Endothelial cell of umbilical vein (primary cell): ENCODE measurements around the gene MAP4K2. TPM values are rescaled to one million over a fixed set of nuclear protein-coding genes. Genes with fewer than 3 reads are reported as not detected.
A peak's percentile ranks its signal among the peaks of the same experiment; 100 is the strongest.

Experiments
- BruUV-seq: library from RNA; stranded (reverse); fragments of 400-500 nt; replicated peaks from 2 replicates; lab custom pipeline; 2021; lab: Mats Ljungman, UMichigan
- CTCF ChIA-PET: fragments of 300-600, 350-600 bp; sonication (Branson Sonifier 250); formaldehyde crosslinking; loops from one replicate; lab custom pipeline; 2021; ENCODE audit warnings: antibody characterized with exemption, inconsistent platforms; lab: Charles Lee
- POLR2A ChIA-PET: fragments of 300-600, 350-600 bp; sonication (Branson Sonifier 250); formaldehyde crosslinking; loops from one replicate; lab custom pipeline; 2021; ENCODE audit warnings: antibody characterized with exemption, inconsistent platforms; lab: Charles Lee
- DNase-seq: peaks from one replicate; pipeline ENCODE4 v3.0.0-alpha.2; 2011; ENCODE audit warnings: low read depth, low spot score
- FAIRE-seq: peaks from 2 replicates; lab custom pipeline; 2011; peaks lifted over from hg19 to GRCh38; lab: Jason Lieb, UNC
- H2AFZ ChIP-seq: 2 replicates; pipeline ENCODE4 v1.6.0; 2012; ENCODE audit warnings: low read depth, low read length, control low read depth, inconsistent platforms
- H3K27ac ChIP-seq: 2 replicates; pipeline ENCODE4 v1.5.1; 2011; ENCODE audit warnings: low read depth, mild to moderate bottlenecking, control low read depth, low read length, moderate library complexity; ENCODE audit not compliant: insufficient read depth
- H3K27me3 ChIP-seq, 2 experiments: 2 replicates each; pipeline versions ENCODE4 v1.6.0 to v1.6.1; 2011; ENCODE audit warnings: low read length in 2 of 2, mixed read lengths in 1 of 2; ENCODE audit not compliant: control insufficient read depth in 2 of 2, insufficient read depth in 2 of 2
- H3K36me3 ChIP-seq, 2 experiments: 2 replicates in 1 of 2; 3 replicates in 1 of 2; pipeline ENCODE4 v1.5.1; 2011; ENCODE audit warnings: low read length in 2 of 2, mild to moderate bottlenecking in 1 of 2, moderate library complexity in 1 of 2; ENCODE audit not compliant: control insufficient read depth in 2 of 2, insufficient read depth in 2 of 2; ENCODE audit errors: extremely low read depth in 1 of 2
- H3K4me1 ChIP-seq: 3 replicates; pipeline ENCODE4 v1.5.1; 2011; ENCODE audit warnings: mild to moderate bottlenecking, low read length; ENCODE audit not compliant: control insufficient read depth, insufficient read depth; ENCODE audit errors: extremely low read depth
- H3K4me2 ChIP-seq: 2 replicates; pipeline ENCODE4 v1.6.1; 2011; ENCODE audit warnings: low read length, control low read depth, mixed read lengths; ENCODE audit not compliant: insufficient read depth
- H3K4me3 ChIP-seq, 3 experiments: fragments of 200-600 bp in 1 of 3; sonication (generic), shearing (Covaris generic) in 1 of 3; replicated peaks in 1 of 3; 2 replicates each; pipeline ENCODE4 v1.5.1; 2011 to 2016; ENCODE audit warnings: control low read depth in 3 of 3, low read length in 3 of 3, mild to moderate bottlenecking in 2 of 3, inconsistent platforms in 1 of 3, low read depth in 1 of 3, moderate library complexity in 1 of 3; ENCODE audit not compliant: insufficient read depth in 1 of 3
- H3K79me2 ChIP-seq: 2 replicates; pipeline ENCODE4 v1.6.0; 2012; ENCODE audit warnings: low read length, inconsistent platforms; ENCODE audit not compliant: control insufficient read depth, insufficient read depth
- H3K9ac ChIP-seq: replicated peaks from 2 replicates; pipeline ENCODE3; 2011; ENCODE audit warnings: low read length, control low read depth; ENCODE audit not compliant: insufficient read depth; ENCODE audit errors: extremely low read depth
- H3K9me1 ChIP-seq: replicated peaks from 3 replicates; pipeline ENCODE4 v1.6.0; 2011; ENCODE audit warnings: mild to moderate bottlenecking, low read length; ENCODE audit not compliant: control insufficient read depth, insufficient read depth; ENCODE audit errors: extremely low read depth
- H3K9me3 ChIP-seq: replicated peaks from 2 replicates; pipeline ENCODE4 v1.5.1; 2012; ENCODE audit warnings: low read length, inconsistent platforms; ENCODE audit not compliant: control insufficient read depth, insufficient read depth
- H4K20me1 ChIP-seq: replicated peaks from 2 replicates; pipeline ENCODE3; 2011; ENCODE audit warnings: mild to moderate bottlenecking, low read length; ENCODE audit not compliant: control insufficient read depth, insufficient read depth; ENCODE audit errors: extremely low read depth
- CTCF ChIP-seq, 2 donors: IDR thresholded peaks; 1 replicate in 1 of 2; 2 replicates in 1 of 2; pipeline ENCODE4 v1.5.1; 2011; ENCODE audit warnings: low read length in 2 of 2, mild to moderate bottlenecking in 2 of 2, moderate library complexity in 2 of 2, control low read depth in 1 of 2, inconsistent platforms in 1 of 2, low read depth in 1 of 2; ENCODE audit not compliant: insufficient read depth in 1 of 2; ENCODE audit errors: extremely low read depth in 1 of 2
- EZH2 ChIP-seq: IDR thresholded peaks from 2 replicates; pipeline ENCODE4 v1.6.1; 2012; ENCODE audit warnings: borderline replicate concordance, low read depth, mild to moderate bottlenecking, moderate library complexity, low read length, inconsistent platforms; ENCODE audit not compliant: severe bottlenecking
- FOS ChIP-seq: IDR thresholded peaks from 2 replicates; pipeline ENCODE4 v1.6.1; 2011; ENCODE audit warnings: mild to moderate bottlenecking, low read length, moderate library complexity, borderline replicate concordance; ENCODE audit not compliant: insufficient read depth
- GATA2 ChIP-seq: IDR thresholded peaks from 2 replicates; pipeline ENCODE4 v1.7.0; 2011; ENCODE audit warnings: low read depth, mild to moderate bottlenecking, moderate library complexity, mixed read lengths, low read length; ENCODE audit not compliant: insufficient read length, insufficient read depth
- JUN ChIP-seq: IDR thresholded peaks from 2 replicates; pipeline ENCODE4 v1.6.1; 2011; ENCODE audit warnings: borderline replicate concordance, low read depth; ENCODE audit not compliant: insufficient read length, insufficient read depth
- MAX ChIP-seq: IDR thresholded peaks from 2 replicates; pipeline ENCODE4 v1.6.1; 2011; ENCODE audit not compliant: insufficient read depth, insufficient read length
- MYC ChIP-seq: IDR thresholded peaks from one replicate; pipeline ENCODE4 v1.6.1; 2011; ENCODE audit warnings: mild to moderate bottlenecking, low read depth, low read length
- POLR2A ChIP-seq: IDR thresholded peaks from 2 replicates; pipeline ENCODE4 v1.6.1; 2012; ENCODE audit warnings: low read depth, mild to moderate bottlenecking, control low read depth, low read length
- POLR2AphosphoS5 ChIP-seq: IDR thresholded peaks from 2 replicates; pipeline ENCODE4 v1.6.1; 2012; ENCODE audit warnings: low read depth, mild to moderate bottlenecking, control low read depth, low read length, moderate library complexity; ENCODE audit not compliant: insufficient read depth
- dilution Hi-C: fragments of 300-500 bp; cut with MboI; formaldehyde crosslinking; loops from one replicate; pipeline ENCODE4 v1.15.0; 2019; ENCODE audit warnings: low sequenced_read_pairs; ENCODE audit not compliant: extremely low pct_ligation_motif_present
- intact Hi-C: fragments of 100-400 bp; cut with micrococcal nuclease; formaldehyde crosslinking; loops from one replicate; pipeline ENCODE4 v1.10.0; 2022
- polyA plus RNA-seq, 4 experiments: library from polyadenylated mRNA; depleted of rRNA in 3 of 4; stranded (reverse) in 3 of 4; unstranded in 1 of 4; fragments of >200 nt; gene quantifications; 2 replicates each; pipeline versions ENCODE4 v1.2.1 to v1.2.3, GENCODE V29; 2011 to 2012; ENCODE audit warnings: missing spikeins in 1 of 4
- total RNA-seq: library from RNA; stranded (reverse); gene quantifications from 2 replicates; pipeline ENCODE4 v1.2.3, GENCODE V29; 2021

The MAP4K2 gene
- total and polyA plus RNA-seq, 2 donors (not counting 3 experiments of a cell fraction or from before 2014, with no cell fraction given): 43.3 to 44.0 TPM

GRCh38 chr11:64764753-64765152 is 38.3 kb downstream of the MAP4K2 start:
- H3K9me1 ChIP-seq: no peaks in the 10 kb centered on the region
- peaks cover 31% of the 10 kb centered on the region for H3K79me2 ChIP-seq
- no peak overlapping the region for H3K4me3 ChIP-seq
- TSS peak; percentile 49 for BruUV-seq
- dilution Hi-C loops: no loop called here
- DNase-seq (no peak), FAIRE-seq (no peak)
- H3K9ac ChIP-seq: no peak overlapping the region
- no peaks in the 10 kb centered on the region for H3K27me3 ChIP-seq
- TF ChIP-seq MYC: no peak
- no peak for TF ChIP-seq FOS
- TF ChIP-seq CTCF (IDR thresholded peaks at IDR 0.05; ENCODE audit: extremely low read depth in 1 of 2, insufficient read depth in 1 of 2, low read depth in 1 of 2, low read length in 2 of 2): no peak
- TF ChIP-seq POLR2A: no peak
- no peak for TF ChIP-seq GATA2
- no peak for TF ChIP-seq EZH2
- TF ChIP-seq JUN: no peak
- TF ChIP-seq MAX: no peak
- no peak for TF ChIP-seq POLR2AphosphoS5
- H3K4me2 ChIP-seq: no peak overlapping the region
- no peak overlapping the region for H2AFZ ChIP-seq
- H4K20me1 ChIP-seq: peaks cover 3% of the 10 kb centered on the region
- CTCF ChIA-PET: interaction anchor here (1.6 to 2.6 kb wide), 2 partner anchors 8 to 13 kb away, joined by 6 to 12 read pairs; no protein-coding TSS in a partner anchor
- H3K36me3 ChIP-seq: peaks cover 49 to 61% of the 10 kb centered on the region in 2 experiments
- H3K9me3 ChIP-seq: no peaks in the 10 kb centered on the region
- POLR2A ChIA-PET: interaction anchor here (0.8 kb wide), 1 partner anchor 14 kb away, joined by 3 read pairs; the partner anchor contains the start of gene SF1
- no peak overlapping the region for H3K27ac ChIP-seq
- intact Hi-C loops: no loop called here
- peaks cover 20% of the 10 kb centered on the region for H3K4me1 ChIP-seq
